Esophagus squamous epithelium (tissue), 5 donors: ENCODE data around the gene KCNQ1. TPM values are rescaled to one million over a fixed set of nuclear protein-coding genes. Genes with fewer than 3 reads are reported as not detected.

Experiments used
- DNase-seq: peaks from one replicate; lab custom pipeline; 2025; lab: John Stamatoyannopoulos, UW
- H3K27ac ChIP-seq, 4 donors: fragments of 200-600 bp; sonication (generic); one replicate each; pipeline ENCODE4 v1.5.1; 2016 to 2019; ENCODE audit warnings: mild to moderate bottlenecking in 1 of 4
- H3K27me3 ChIP-seq, 4 donors: fragments of 200-600 bp; sonication (generic); 1 replicate in 3 of 4; 2 replicates in 1 of 4; pipeline versions ENCODE4 v1.5.1 to v1.6.0; 2017 to 2021; ENCODE audit warnings: antibody characterized with exemption in 1 of 4
- H3K36me3 ChIP-seq, 3 donors: fragments of 200-600 bp; sonication (generic); one replicate each; pipeline ENCODE4 v1.5.1; 2016 to 2019
- H3K4me1 ChIP-seq, 3 donors: fragments of 200-600 bp; sonication (generic); one replicate each; pipeline ENCODE4 v1.5.1; 2017 to 2019
- H3K4me3 ChIP-seq, 4 donors: fragments of 200-600 bp; sonication (generic); 1 replicate in 3 of 4; 2 replicates in 1 of 4; pipeline ENCODE4 v1.5.1; 2016 to 2019; ENCODE audit warnings: mild to moderate bottlenecking in 2 of 4, moderate library complexity in 1 of 4
- H3K9me3 ChIP-seq, 3 donors: fragments of 200-600 bp; sonication (generic); one replicate each; pipeline ENCODE4 v1.5.1; 2016 to 2019
- CTCF ChIP-seq, 6 experiments: fragments of 450-650 bp in 4 of 6; fragments of 200-600 bp in 2 of 6; sonication (generic) in 2 of 6; IDR thresholded peaks; one replicate each; pipeline ENCODE4 v1.5.1; 2016 to 2019; ENCODE audit warnings: antibody characterized with exemption in 6 of 6, mild to moderate bottlenecking in 4 of 6, moderate library complexity in 4 of 6
- POLR2A ChIP-seq, 4 donors: fragments of 450-650 bp; IDR thresholded peaks; one replicate each; pipeline ENCODE4 v1.6.1; 2017; ENCODE audit warnings: antibody characterized with exemption in 4 of 4, mild to moderate bottlenecking in 4 of 4, moderate library complexity in 3 of 4
- WGBS, 2 donors: methylation state at CpG; one replicate each; pipeline ENCODE4 v1.1.5; 2018; 5-methylcytosine and 5-hydroxymethylcytosine counted together
- intact Hi-C: fragments of 100-400 bp; cut with DNase I; formaldehyde crosslinking; loops from one replicate; pipeline ENCODE4 v1.15.0; 2022
- total RNA-seq, 4 donors: library from RNA; depleted of rRNA; stranded (reverse); fragments of >200 nt; gene quantifications; one replicate each; pipeline ENCODE4 v1.1.0, GENCODE V29; 2016
- donor health status: DM: yes; HTN: yes; CAD: no.

The KCNQ1 gene
- total RNA-seq, 4 donors from 2014 or later: 0.61 to 3.1 (median 0.72) TPM

GRCh38 chr11:2758751-2759150 is 313.9 kb downstream of the KCNQ1 start:
- intact Hi-C loops: no loop called here
- no peak for TF ChIP-seq CTCF (IDR thresholded peaks at IDR 0.05)
- TF ChIP-seq POLR2A (IDR thresholded peaks at IDR 0.05): no peak
- H3K4me3 ChIP-seq: no peak overlapping the region
- no peaks in the 10 kb centered on the region for H3K4me1 ChIP-seq
- no peaks in the 10 kb centered on the region for H3K9me3 ChIP-seq
- H3K27ac ChIP-seq: no peak overlapping the region
- no peaks in the 10 kb centered on the region for H3K27me3 ChIP-seq
- WGBS, 2 donors: 85 to 91% methylated on average over 14 of the region's 14 CpGs
- DNase-seq: no peak
- H3K36me3 ChIP-seq: no peaks in the 10 kb centered on the region

- H3K4me3 ChIP-seq: no peak overlapping the region
- no peak for DNase-seq
- H3K27me3 ChIP-seq: no peaks in the 10 kb centered on the region
- 71 to 73% methylated on average over 1 to 6 of the region's 17 CpGs for WGBS, 2 donors
- H3K27ac ChIP-seq: no peak overlapping the region
- H3K36me3 ChIP-seq: no peaks in the 10 kb centered on the region
- H3K9me3 ChIP-seq: no peaks in the 10 kb centered on the region
- H3K4me1 ChIP-seq: no peaks in the 10 kb centered on the region
- intact Hi-C loops: no loop called here
- TF ChIP-seq CTCF (IDR thresholded peaks at IDR 0.05) (no peak), POLR2A (IDR thresholded peaks at IDR 0.05) (no peak)
These were observed 314.7 kb downstream of the KCNQ1 start for GRCh38 chr11:2759228-2760195.

- TF ChIP-seq CTCF (IDR thresholded peaks at IDR 0.05): no peak
- TF ChIP-seq POLR2A (IDR thresholded peaks at IDR 0.05): no peak
- H3K4me1 ChIP-seq: no peaks in the 10 kb centered on the region
- intact Hi-C loops: no loop called here
- no peak overlapping the region for H3K4me3 ChIP-seq
- H3K9me3 ChIP-seq: no peaks in the 10 kb centered on the region
- no peak for DNase-seq
- no peaks in the 10 kb centered on the region for H3K27me3 ChIP-seq
- 80 to 91% methylated on average over 9 to 12 of the region's 20 CpGs for WGBS, 2 donors
- H3K27ac ChIP-seq: no peak overlapping the region
- no peaks in the 10 kb centered on the region for H3K36me3 ChIP-seq
These were observed 315.5 kb downstream of the KCNQ1 start for GRCh38 chr11:2760196-2760871.

GRCh38 chr11:2761131-2762030 is 316.6 kb downstream of the KCNQ1 start:
- Histone ChIP-seq H3K9me3 (no peaks in the 10 kb centered on the region), H3K36me3 (no peaks in the 10 kb centered on the region), H3K27me3 (no peaks in the 10 kb centered on the region), H3K4me3 (no peak overlapping the region), H3K27ac (no peak overlapping the region), H3K4me1 (no peaks in the 10 kb centered on the region)
- intact Hi-C loops: no loop called here
- no peak for TF ChIP-seq CTCF (IDR thresholded peaks at IDR 0.05)
- no peak for TF ChIP-seq POLR2A (IDR thresholded peaks at IDR 0.05)
- 85 to 95% methylated on average over 10 to 18 of the region's 33 CpGs for WGBS, 2 donors
- no peak for DNase-seq
